Measurements from ENCODE around the gene DAGLB.
"Not testable (repeated sequence)": the region's sequence is repeated elsewhere in the genome, so short reads cannot be mapped to it uniquely, and the experiment has no call there.

DNA sequence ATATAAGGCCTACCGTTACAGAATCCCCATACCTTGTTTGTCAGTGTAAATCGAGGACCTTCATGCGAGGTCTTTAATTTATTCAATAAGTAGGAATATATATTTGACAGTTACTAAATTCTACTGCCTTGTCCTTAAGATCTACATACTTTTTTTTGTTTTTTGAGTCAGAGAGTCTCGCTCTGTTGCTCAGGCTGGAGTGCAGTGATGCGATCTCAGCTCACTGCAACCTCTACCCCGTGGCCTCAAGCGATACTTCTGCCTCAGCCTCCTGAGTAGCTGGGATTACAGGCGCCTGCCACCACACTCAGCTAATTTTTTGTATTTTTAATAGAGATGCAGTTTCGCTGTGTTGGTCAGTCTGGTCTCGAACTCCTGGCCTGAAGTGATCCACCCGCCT, 65.9 kb downstream of the DAGLB start:
- not testable (repeated sequence) for TF ChIP-seq CTCF (IDR thresholded peaks at IDR 0.05; ENCODE audit: insufficient read depth, low read depth, low read length); EZH2 (IDR thresholded peaks at IDR 0.05; ENCODE audit: insufficient read depth, low read length)

Measured in astrocyte (in vitro differentiated cells and primary cell).